ENCODE measurements around the gene GLIS1.

GLIS1 gene

DNA sequence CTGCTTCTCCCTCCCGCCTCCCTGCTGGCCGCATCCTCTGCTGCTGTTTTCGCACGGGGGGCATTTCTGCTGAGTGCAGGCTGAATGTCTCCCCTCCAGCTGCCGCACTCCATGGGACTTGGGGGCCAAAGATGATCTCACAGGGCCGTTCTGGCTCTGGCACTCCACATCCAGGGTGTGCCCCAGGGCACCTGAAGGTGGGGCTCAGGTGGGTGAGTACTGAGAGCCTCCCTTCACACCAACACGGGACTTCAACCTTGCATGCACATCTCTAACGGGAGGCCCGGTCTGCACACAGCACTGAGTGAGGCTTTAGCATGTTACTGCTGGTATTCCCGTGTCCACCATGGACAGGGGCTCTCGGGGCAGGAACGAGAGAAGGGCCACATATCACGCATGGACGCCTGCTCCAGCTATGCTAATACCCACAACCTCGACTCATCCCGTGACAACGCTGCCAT lies 190.9 kb downstream of the GLIS1 start:
- no peak for DNase-seq (ENCODE audit: low read depth in 2 of 2)

DNA sequence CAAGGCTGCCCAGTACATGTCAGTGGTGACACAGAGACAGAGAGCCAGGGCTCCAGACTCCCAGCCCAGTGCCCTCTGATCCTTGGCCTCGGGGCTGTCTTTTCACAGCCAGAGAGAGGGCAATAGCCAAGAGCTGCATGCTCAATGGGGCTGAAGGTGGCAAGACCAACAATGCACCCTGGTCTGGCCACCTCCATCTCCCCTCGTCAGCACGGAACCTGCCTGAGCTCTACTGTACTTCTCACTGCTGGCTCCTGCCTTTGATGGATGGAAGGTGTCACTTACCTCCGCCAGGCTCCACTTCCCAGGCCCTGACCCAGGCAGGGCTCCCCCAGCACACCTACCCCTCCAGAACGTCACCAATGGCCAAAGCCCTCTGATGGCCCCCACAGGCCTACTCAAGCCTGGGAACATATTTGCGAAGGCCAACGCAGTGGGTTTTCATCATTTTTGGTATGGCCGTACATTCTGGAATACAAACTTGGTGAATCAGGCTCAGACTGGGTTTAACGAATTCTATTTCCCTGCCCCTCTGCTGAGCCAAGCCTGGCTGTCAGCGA lies 191.7 kb downstream of the GLIS1 start:
- no peak for DNase-seq (ENCODE audit: low read depth in 2 of 2)

- no peak for DNase-seq (ENCODE audit: low read depth in 2 of 2)
These were observed 192.4 kb downstream of the GLIS1 start for GRCh38 chr1:53546409-53547155.

DNA sequence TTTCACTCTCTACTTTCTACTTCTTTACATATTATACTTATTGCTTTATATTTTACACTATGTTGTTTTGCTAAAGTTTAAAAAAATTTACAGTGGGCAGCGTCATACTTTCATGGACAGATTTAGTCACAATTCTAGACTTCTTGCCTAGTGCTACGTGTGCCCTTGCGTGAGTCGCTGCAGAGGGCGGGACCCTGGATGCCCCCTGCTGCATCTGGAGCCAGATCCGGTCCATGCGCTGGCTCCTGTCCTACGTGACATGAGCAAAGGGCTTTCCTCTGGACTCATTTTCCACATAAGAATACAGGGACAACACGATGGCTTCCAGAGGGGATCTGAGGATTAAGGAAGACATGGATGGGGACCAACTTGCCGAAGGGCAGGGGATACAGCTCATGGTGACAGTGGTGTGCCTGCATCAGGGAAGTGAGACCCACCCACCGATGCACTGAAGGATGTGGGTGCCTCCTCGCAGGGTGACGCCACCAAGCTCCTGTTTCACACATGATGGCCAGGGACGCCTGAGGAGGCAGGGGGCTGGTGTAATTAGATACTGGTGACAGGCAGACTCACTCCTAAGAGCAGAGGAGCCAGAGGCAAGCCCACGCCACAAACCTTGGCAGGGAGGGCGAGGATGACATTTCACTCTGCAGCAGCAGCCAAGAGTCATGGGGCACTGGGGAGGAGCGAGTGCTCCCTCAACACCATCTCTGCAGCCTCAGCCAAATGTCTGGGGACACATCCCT lies 193.1 kb downstream of the GLIS1 start:
- no peak for DNase-seq (ENCODE audit: low read depth in 2 of 2)

GRCh38 chr1:53544728-53545515 lies 194.0 kb downstream of the GLIS1 start:
- DNase-seq (ENCODE audit: low read depth in 2 of 2): no peak

DNA sequence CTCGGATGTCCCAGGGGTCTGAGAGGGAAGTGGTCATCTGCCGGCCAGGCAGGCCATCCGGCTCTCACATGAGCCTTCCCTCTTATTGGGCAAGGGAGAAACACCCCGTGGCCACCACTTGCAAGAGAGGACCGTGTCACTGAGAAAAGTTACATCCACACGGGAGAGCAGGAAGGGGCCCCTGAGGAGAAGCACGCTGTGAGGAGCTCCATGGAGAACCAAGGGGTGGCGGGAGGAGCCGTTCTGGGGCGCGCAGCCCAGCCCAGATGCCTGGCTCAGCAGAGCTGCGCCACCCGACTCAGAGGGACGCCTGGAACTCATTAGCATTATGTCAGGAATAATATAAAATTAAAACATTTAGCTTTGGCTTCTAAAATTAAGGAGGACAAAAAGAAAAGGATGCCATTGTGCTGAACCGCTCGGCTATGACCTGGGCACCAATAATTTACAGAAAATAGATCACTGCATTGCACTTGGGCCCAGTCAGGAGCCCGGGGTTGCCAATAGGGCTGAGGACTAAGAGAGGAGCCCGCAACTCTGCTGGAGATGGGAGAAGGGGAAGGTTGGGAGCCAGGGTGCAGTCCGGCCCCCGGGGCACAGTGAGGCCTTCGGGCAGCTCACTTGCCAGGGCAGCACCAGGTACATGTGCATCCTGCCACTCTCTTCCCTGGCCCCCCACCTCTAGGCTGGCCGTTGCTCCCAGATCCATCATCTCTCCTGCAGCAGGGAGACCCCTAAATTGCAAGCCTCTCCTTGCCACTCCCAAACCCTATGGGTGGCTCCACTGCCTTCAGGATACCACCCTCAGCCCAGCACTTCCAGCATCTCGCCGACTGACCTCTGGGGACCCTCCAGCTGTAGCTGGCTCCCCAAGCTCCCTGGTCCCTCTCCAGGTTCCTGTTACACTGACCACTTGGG lies 194.9 kb downstream of the GLIS1 start:
- no peak for DNase-seq (ENCODE audit: low read depth in 2 of 2)

DNA sequence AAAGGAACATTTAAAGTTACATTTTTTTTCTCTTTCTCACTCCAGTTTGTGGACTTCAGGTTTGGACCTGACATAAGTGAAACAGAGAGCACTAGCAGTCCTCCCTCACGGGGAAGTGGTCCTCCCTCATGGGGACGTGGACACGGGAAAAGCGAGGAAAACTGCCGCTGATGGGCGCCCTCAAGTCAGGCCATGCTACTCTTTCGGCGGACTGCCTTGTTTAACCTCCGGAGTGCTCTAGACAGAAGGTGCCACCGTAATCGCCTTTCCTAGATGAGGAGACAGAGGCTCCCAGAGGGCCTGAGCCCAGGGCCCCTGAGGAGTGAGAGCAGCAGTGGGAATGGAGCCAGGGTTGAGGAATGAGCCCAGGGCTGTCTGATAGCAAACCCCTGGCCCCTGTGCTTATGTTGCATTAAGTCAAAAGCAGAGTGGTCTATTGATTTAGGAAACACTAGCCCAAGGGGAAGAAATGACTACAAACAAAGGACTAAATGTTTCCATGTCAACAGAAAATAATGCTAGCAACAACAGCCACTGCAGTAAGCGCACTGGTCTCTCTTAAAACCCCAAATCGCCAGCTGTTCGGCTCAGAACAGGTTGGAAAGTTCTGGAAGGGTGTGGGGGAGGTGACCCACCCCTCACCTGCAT lies 195.7 kb downstream of the GLIS1 start:
- DNase-seq (ENCODE audit: low read depth in 2 of 2): no peak

DNA sequence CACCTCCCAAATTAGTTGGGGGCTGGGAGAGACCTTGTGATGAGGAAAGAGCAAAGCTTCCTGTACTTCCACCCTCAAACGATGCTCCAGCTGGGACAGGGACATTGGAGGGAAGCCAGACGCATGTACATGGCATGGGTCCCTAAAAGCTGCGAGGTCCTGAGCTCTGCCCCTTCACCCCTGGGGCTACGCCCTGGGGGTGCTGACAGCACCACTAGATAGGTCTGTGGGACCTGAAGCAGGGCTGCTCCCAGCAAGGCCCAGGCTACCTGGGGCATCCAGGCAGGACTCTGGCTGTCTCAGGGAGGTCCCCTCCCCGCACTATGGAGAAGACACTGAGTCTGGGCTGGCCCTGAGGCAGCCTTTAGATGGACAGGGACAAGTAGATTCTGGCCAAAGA lies 196.4 kb downstream of the GLIS1 start:
- DNase-seq (ENCODE audit: low read depth in 2 of 2): no peak

DNA sequence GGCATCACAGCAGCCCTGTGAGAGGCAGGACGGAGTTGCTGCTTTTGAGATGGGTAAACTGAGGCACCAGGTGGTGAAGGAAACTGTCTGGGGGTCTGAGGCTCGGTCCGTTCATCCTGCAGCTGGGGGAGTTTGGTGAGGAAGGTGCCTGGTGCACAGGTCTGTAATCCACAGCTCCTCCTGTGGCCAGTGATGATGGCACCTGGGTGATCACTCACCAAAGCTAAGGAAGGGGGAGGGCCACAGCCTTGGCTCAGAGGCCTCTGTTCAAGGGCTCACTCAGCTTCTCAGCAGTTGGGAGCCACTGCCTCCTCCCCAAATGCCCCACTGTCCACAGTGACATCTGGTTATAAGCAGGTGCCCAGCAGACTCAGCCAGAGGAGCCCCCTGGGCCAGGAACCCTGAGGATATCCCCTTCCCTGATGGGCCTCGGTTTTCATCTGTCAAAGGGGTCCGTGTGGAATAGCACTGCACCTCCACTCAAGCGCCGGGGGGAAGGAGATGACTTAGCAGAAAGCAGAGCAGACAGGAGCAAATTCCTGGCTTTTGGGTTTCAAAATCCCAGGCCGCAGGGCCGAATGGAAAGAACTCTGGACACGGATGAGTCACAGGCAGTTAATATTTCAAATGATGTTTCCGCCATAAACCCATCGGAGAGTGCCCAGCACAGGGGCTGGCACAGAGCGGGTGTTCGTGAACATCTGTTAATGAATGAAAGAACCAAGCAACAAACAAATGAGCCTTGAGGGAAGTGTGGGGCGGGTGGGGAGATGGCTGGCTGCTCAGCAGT lies 197.0 kb downstream of the GLIS1 start:
- DNase-seq (ENCODE audit: low read depth in 2 of 2): no peak

- DNase-seq (ENCODE audit: low read depth in 2 of 2): no peak
These were observed 197.7 kb downstream of the GLIS1 start for GRCh38 chr1:53541263-53541625.

DNA sequence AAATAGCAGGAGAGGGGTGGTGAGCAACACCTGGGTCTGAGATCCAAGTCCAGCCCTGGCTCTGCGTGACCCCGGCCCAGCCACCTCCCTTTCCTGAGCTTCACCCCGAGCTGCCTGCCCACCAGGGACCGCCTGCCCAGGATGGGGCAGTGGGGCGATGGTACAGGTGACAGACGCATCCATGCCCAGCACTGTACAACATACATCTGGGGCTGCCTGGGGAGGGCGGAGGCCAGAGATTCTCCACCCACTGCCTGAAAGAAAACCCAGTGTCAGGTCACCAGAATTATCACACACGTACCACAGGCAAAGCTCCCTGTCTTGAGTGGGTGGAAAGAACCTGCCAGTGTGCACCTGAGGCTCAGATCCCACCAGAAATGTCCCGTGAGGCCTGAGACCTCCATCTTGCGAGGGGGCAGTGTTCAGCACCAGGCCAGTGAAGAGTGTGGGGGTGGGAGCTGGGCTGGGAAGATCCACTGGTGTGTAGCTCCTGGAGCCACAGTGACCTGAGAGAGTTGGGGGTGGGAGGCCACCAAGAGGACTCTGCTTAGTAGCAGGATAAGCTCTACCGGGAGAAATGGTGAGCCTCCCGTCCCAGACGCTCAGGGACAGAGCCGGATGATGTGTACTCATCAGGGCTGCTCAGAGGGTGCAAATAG lies 198.2 kb downstream of the GLIS1 start:
- no peak for DNase-seq (ENCODE audit: low read depth in 2 of 2)

- no peak for DNase-seq (ENCODE audit: low read depth in 2 of 2)
These were observed 199.0 kb downstream of the GLIS1 start for GRCh38 chr1:53539711-53540603.

GRCh38 chr1:53539226-53539625 lies 199.7 kb downstream of the GLIS1 start:
- no peak for DNase-seq (ENCODE audit: low read depth in 2 of 2)

DNA sequence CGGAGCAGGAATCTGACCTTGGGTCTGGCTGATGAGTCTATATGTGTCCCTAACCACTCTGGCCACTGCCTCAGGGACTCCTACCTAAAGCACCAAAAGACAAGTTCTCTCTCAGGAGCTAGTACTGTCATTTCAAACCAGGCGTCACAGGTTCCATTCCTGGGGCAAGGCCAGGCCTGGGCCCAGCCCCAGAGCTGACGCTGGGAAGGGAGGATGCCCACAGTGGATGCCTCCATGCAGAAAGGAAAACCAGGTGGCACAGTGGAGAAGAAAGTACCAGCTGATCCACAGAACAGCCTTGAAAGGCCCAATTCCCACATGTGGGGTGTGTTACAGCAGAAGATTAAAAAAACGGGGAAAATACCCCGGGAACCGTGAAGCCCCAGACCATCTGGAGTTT lies 202.4 kb downstream of the GLIS1 start:
- DNase-seq (ENCODE audit: low read depth in 2 of 2): no peak

GRCh38 chr1:53535846-53536245 lies 203.1 kb downstream of the GLIS1 start:
- DNase-seq (ENCODE audit: low read depth in 2 of 2): no peak

DNA sequence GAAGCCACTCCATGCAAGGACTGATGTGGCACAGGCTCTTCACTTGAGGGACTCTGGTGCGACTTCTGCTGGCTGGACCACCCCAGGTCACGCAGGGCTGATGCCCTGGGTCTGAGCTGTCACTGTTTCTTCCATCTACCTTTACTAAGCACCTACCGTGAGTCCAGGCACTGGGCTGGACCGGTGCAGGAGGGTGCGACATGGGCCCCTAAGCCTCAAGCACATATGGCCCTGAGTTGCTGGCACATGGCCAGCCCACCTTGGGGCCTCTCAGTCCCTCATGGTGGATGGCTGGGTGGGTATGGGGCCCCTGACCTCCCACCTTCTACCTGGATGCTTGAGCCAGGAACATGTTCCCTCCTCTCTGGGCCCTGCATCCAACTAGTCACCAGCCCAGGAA lies 203.7 kb downstream of the GLIS1 start:
- DNase-seq (ENCODE audit: low read depth in 2 of 2): no peak

DNA sequence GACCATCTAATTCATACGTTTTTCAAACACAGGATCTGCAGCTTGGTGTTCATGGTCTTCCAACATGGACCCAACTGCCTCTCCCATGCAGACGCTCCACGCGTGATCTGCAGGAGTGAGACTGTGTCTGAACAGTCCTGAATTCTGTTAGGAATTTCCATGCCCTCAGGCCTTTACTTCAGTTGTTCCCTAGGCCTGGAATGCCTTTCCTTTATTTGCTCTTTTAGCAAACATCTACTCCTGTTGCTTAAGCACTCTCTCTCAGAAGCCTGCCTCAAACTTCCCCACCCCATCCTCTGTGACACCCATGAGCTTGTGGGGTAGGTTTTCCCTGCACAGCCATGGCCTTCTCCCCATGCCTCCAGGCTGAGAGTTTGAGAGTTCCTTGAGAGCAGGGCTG lies 206.1 kb downstream of the GLIS1 start:
- DNase-seq (ENCODE audit: low read depth in 2 of 2): no peak

- DNase-seq (ENCODE audit: low read depth in 2 of 2): no peak
These were observed 206.6 kb downstream of the GLIS1 start for GRCh38 chr1:53532377-53532776.
